GM23248 (cell line): Measurements from ENCODE around the gene UBE2D1. TPM values are rescaled to one million over a fixed set of nuclear protein-coding genes. Genes with fewer than 3 reads are reported as not detected.

Experiments
- DNase-seq: peaks from one replicate; pipeline ENCODE4 v3.0.0-alpha.2; 2015
- H2AFZ ChIP-seq: fragments of 200-600 bp; sonication (generic); 2 replicates; pipeline ENCODE4 v1.6.1; 2016; ENCODE audit warnings: antibody characterized with exemption
- H3F3A ChIP-seq: fragments of 200-600 bp; sonication (generic); 2 replicates; pipeline ENCODE4 v1.6.1; 2016; ENCODE audit warnings: mild to moderate bottlenecking, antibody characterized with exemption, mixed run types; ENCODE audit not compliant: insufficient read depth
- H3K27ac ChIP-seq: fragments of 200-600 bp; sonication (generic); 2 replicates; pipeline ENCODE4 v1.5.1; 2016; ENCODE audit warnings: mild to moderate bottlenecking
- H3K27me3 ChIP-seq: fragments of 200-600 bp; sonication (generic); replicated peaks from 2 replicates; pipeline ENCODE4 v1.6.1; 2016; ENCODE audit warnings: mild to moderate bottlenecking; ENCODE audit not compliant: insufficient read depth
- H3K36me3 ChIP-seq: fragments of 200-600 bp; sonication (generic); 2 replicates; pipeline ENCODE4 v1.6.1; 2016; ENCODE audit warnings: low read depth, mild to moderate bottlenecking
- H3K4me1 ChIP-seq: fragments of 200-600 bp; sonication (generic); 2 replicates; pipeline ENCODE4 v1.6.1; 2016; ENCODE audit warnings: mild to moderate bottlenecking; ENCODE audit not compliant: insufficient read depth
- H3K4me2 ChIP-seq: fragments of 200-600 bp; sonication (generic); one replicate; pipeline ENCODE4 v1.6.1; 2016; ENCODE audit warnings: mild to moderate bottlenecking; ENCODE audit not compliant: unreplicated experiment
- H3K4me3 ChIP-seq: fragments of 200-600 bp; sonication (generic); 2 replicates; pipeline ENCODE4 v1.5.1; 2016; ENCODE audit warnings: mild to moderate bottlenecking
- H3K79me2 ChIP-seq: fragments of 200-600 bp; sonication (generic); 2 replicates; pipeline ENCODE4 v1.6.1; 2016; ENCODE audit warnings: mild to moderate bottlenecking; ENCODE audit not compliant: insufficient read depth
- H3K9ac ChIP-seq: fragments of 200-600 bp; sonication (generic); 2 replicates; pipeline ENCODE4 v1.6.1; 2016; ENCODE audit warnings: mild to moderate bottlenecking
- H3K9me2 ChIP-seq: fragments of 200-600 bp; sonication (generic); 2 replicates; pipeline ENCODE4 v1.6.1; 2016; ENCODE audit warnings: mixed run types, mild to moderate bottlenecking, moderate library complexity; ENCODE audit not compliant: insufficient read depth
- H3K9me3 ChIP-seq: fragments of 200-600 bp; sonication (generic); one replicate; pipeline ENCODE4 v1.6.1; 2017; ENCODE audit warnings: low read depth
- H4K20me1 ChIP-seq: fragments of 200-600 bp; sonication (generic); 2 replicates; pipeline ENCODE4 v1.6.0; 2016; ENCODE audit not compliant: insufficient read depth
- EZH2 ChIP-seq: fragments of 200-600 bp; sonication (generic); IDR thresholded peaks from 2 replicates; pipeline ENCODE4 v1.6.1; 2018; ENCODE audit warnings: antibody characterized with exemption, mild to moderate bottlenecking; ENCODE audit not compliant: insufficient read depth, poor library complexity, severe bottlenecking
- EZH2phosphoT487 ChIP-seq: fragments of 200-600 bp; sonication (generic); IDR thresholded peaks from 2 replicates; pipeline ENCODE4 v1.6.1; 2018; ENCODE audit warnings: antibody characterized with exemption, moderate library complexity, mild to moderate bottlenecking, low read depth; ENCODE audit not compliant: insufficient read depth
- WGBS, 2 experiments: methylation state at CpG; one replicate each; pipeline ENCODE4 v1.1.6; 2015 to 2017; ENCODE audit warnings: low lambda C conversion rate in 2 of 2, low coverage in 1 of 2; ENCODE audit errors: missing lambda C conversion rate in 2 of 2; 5-methylcytosine and 5-hydroxymethylcytosine counted together
- in situ Hi-C: fragments of 300-500 bp; cut with MboI; formaldehyde crosslinking; loops from 2 replicates; pipeline ENCODE4 v1.15.0; 2020
- polyA plus RNA-seq: library from polyadenylated mRNA; unstranded; fragments of >200 nt; fragmentation: Nextera tagmentation; extraction: Ambion mirVana; gene quantifications from 2 replicates; pipeline ENCODE4 v1.2.1, GENCODE V29; 2016
- total RNA-seq: library from RNA; depleted of rRNA; stranded (reverse); fragments of >200 nt; shearing (Covaris generic); gene quantifications from 2 replicates; pipeline ENCODE4 v1.2.3, GENCODE V29; 2014

The UBE2D1 gene
- total and polyA plus RNA-seq, 2 experiments from 2014 or later: 17.7 to 31.9 TPM

DNA sequence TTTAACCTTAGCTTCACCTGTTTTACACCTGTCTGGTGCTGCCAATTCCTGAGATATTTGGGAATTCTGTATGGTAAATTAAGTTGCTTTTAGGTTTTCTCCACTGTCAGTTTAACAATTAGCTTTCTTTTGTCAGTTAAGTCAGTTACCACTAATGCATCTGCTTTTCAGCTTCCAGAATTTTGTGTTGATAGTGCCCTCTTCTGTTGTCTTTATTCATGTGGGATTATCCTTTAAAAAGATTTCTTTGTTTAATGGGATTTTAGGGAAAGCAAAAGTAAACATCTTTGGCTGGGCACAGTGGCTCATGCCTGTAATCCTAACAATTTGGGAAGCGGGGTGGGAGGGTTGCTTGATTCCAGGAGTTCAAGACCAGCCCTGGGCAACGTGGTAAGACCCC, 58.5 kb downstream of the UBE2D1 start:
- H3K79me2 ChIP-seq: peaks cover 27% of the 10 kb centered on the region
- no peak overlapping the region for H3K4me2 ChIP-seq
- H3K4me3 ChIP-seq: no peak overlapping the region
- peak; percentile 16 for DNase-seq
- H3K36me3 ChIP-seq: peaks cover 58% of the 10 kb centered on the region
- WGBS, 2 experiments: 96 to 97% methylated on average over 2 of the region's 2 CpGs
- peaks cover 16% of the 10 kb centered on the region; the same call in 1 of the 2 replicates for H3F3A ChIP-seq
- in situ Hi-C loops: no loop called here
- no peaks in the 10 kb centered on the region for H3K4me1 ChIP-seq
- no peak overlapping the region for H3K27ac ChIP-seq
- no peaks in the 10 kb centered on the region for H3K9me2 ChIP-seq
- H3K9me3 ChIP-seq: no peaks in the 10 kb centered on the region
- H3K27me3 ChIP-seq: no peaks in the 10 kb centered on the region
- no peak overlapping the region for H2AFZ ChIP-seq
- TF ChIP-seq EZH2: no peak
- TF ChIP-seq EZH2phosphoT487: no peak
- H3K9ac ChIP-seq: no peak overlapping the region
- no peaks in the 10 kb centered on the region for H4K20me1 ChIP-seq

DNA sequence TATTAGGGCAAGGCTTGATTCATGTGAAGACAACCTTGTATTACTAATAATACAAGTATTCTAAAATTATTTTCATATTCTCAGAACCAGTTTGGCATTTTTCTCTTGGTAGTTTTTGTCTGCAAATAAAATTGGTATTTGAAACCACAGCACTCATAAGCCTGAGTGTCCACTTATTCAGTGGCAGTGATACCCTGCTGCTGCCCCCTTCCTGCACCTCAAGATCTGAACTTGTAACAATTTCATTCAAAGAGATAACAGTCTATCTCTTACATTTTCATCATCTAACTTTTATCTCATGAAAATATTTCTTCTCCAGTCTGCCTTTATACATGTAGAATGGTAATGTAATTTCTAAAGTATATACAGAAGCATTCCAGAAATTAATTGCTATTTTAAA, 59.7 kb downstream of the UBE2D1 start:
- Histone ChIP-seq H3K27ac (no peak overlapping the region), H3K9ac (no peak overlapping the region), H3K27me3 (no peaks in the 10 kb centered on the region), H3K9me3 (no peaks in the 10 kb centered on the region), H3K9me2 (no peaks in the 10 kb centered on the region), H2AFZ (no peak overlapping the region), H3F3A (peaks cover 26% of the 10 kb centered on the region; the same call in 1 of the 2 replicates), H3K4me3 (no peak overlapping the region), H3K36me3 (peaks cover 47% of the 10 kb centered on the region), H3K4me1 (peaks cover 7% of the 10 kb centered on the region), H3K79me2 (peaks cover 16% of the 10 kb centered on the region), H4K20me1 (no peaks in the 10 kb centered on the region), H3K4me2 (no peak overlapping the region)
- in situ Hi-C loops: no loop called here
- DNase-seq: no peak
- TF ChIP-seq EZH2phosphoT487 (no peak), EZH2 (no peak)

DNA sequence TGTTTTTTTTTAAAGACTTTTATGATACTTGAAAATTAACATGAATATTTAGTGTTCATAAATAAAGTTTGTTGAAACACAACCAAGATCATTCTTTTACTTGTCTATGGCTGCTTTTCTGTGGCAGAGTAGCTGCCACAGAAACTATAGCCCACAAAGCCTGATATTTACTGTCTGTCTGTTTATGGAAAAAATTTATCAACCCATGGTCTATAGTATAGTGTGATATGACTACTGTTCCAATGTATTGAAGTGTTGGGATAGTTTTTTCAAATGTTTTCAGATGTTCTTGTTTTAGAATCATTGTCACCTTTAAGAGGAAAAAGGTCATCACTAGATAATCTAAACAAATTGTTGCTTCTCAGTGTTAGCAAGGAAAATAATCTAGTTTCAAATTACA, 61.3 kb downstream of the UBE2D1 start:
- H3K9ac ChIP-seq: no peak overlapping the region
- peaks cover 32% of the 10 kb centered on the region for H3F3A ChIP-seq
- H3K27ac ChIP-seq: no peak overlapping the region
- no peak for DNase-seq
- H3K36me3 ChIP-seq: peaks cover 32% of the 10 kb centered on the region
- H3K4me1 ChIP-seq: peaks cover 12% of the 10 kb centered on the region
- in situ Hi-C loops: no loop called here
- TF ChIP-seq EZH2phosphoT487 (no peak), EZH2 (no peak)
- H3K4me2 ChIP-seq: no peak overlapping the region
- H3K79me2 ChIP-seq: peaks cover 2% of the 10 kb centered on the region; the same call in 1 of the 2 replicates
- no peaks in the 10 kb centered on the region for H3K9me3 ChIP-seq
- no peak overlapping the region for H2AFZ ChIP-seq
- no peaks in the 10 kb centered on the region for H3K27me3 ChIP-seq
- no peak overlapping the region for H3K4me3 ChIP-seq
- no peaks in the 10 kb centered on the region for H3K9me2 ChIP-seq
- no peaks in the 10 kb centered on the region for H4K20me1 ChIP-seq

DNA sequence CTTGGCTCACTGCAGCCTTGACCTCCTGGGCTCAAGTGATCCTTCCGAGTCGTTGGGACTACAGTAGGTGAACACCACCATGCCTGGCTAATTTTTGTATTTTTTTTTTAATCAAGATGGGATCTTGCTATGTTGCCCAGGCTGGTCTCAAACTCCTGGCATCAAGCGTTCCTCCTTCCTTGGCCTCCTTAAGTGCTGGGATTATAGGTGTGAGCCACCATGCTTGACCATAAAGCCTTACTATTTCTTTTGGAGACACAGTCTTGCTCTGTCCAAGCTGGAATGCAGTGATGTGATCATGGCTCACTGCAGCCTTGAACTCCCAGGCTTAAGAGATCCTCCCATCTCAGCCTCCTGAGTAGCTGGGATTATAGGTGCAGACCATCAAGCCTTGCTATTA, 63.0 kb downstream of the UBE2D1 start:
- peaks cover 27% of the 10 kb centered on the region for H3F3A ChIP-seq
- peaks cover 28% of the 10 kb centered on the region for H3K36me3 ChIP-seq
- TF ChIP-seq EZH2 (no peak), EZH2phosphoT487 (no peak)
- no peaks in the 10 kb centered on the region for H3K9me2 ChIP-seq
- no peaks in the 10 kb centered on the region for H3K79me2 ChIP-seq
- H3K27me3 ChIP-seq: no peaks in the 10 kb centered on the region
- H3K4me2 ChIP-seq: no peak overlapping the region
- DNase-seq: no peak
- no peak overlapping the region for H3K4me3 ChIP-seq
- H2AFZ ChIP-seq: no peak overlapping the region
- peaks cover 12% of the 10 kb centered on the region for H3K4me1 ChIP-seq
- no peaks in the 10 kb centered on the region for H3K9me3 ChIP-seq
- no peak overlapping the region for H3K27ac ChIP-seq
- WGBS, 2 experiments: 92 to 94% methylated on average over 3 of the region's 3 CpGs
- no peak overlapping the region for H3K9ac ChIP-seq
- H4K20me1 ChIP-seq: no peaks in the 10 kb centered on the region
- in situ Hi-C loops: no loop called here

- Histone ChIP-seq H2AFZ (no peak overlapping the region), H3K27me3 (no peaks in the 10 kb centered on the region), H3K79me2 (no peaks in the 10 kb centered on the region), H3K9me3 (no peaks in the 10 kb centered on the region), H3K4me2 (peak overlapping the region; percentile 17), H3F3A (peaks cover 27% of the 10 kb centered on the region), H3K36me3 (peaks cover 22% of the 10 kb centered on the region), H3K9me2 (no peaks in the 10 kb centered on the region), H3K27ac (peak overlapping the region; percentile 14), H3K4me3 (no peak overlapping the region), H4K20me1 (no peaks in the 10 kb centered on the region), H3K4me1 (peaks cover 12% of the 10 kb centered on the region), H3K9ac (0 out of 2 replicates have a peak overlapping the region, but pooled peaks have one; percentile 8)
- in situ Hi-C loops: no loop called here
- TF ChIP-seq EZH2 (no peak), EZH2phosphoT487 (peak; percentile 69; the same call in 1 of the 2 replicates)
- peak; percentile 84 for DNase-seq
- 1 to 2% methylated on average over 4 of the region's 4 CpGs for WGBS, 2 experiments
Observed at GRCh38 chr10:58399410-58399809, 64.6 kb downstream of the UBE2D1 start.
